HT1080 (cell line): ENCODE results near the gene CXCL5. TPM values are rescaled to one million over a fixed set of nuclear protein-coding genes. Genes with fewer than 3 reads are reported as not detected.
A peak's percentile ranks its signal among the peaks of the same experiment; 100 is the strongest.
"Not testable (repeated sequence)": the region's sequence is repeated elsewhere in the genome, so short reads cannot be mapped to it uniquely, and the experiment has no call there.

Experiments
- DNase-seq: peaks from one replicate; pipeline ENCODE4 v3.0.0-alpha.2; 2015; ENCODE audit warnings: low read depth
- small RNA-seq: library from RNA; depleted of rRNA; stranded (forward); fragments of <200 nt; gene quantifications from one replicate; pipeline ENCODE3, GENCODE V24; 2014
- total RNA-seq: library from RNA; depleted of rRNA; stranded (reverse); fragments of >200 nt; shearing (Covaris generic); gene quantifications from 2 replicates; pipeline ENCODE4 v1.2.3, GENCODE V29; 2014; rRNA removed

Gene CXCL5
- total RNA-seq, 1 experiment from 2014 or later = 0.10 TPM

- DNase-seq = no peak
These were observed 24.1 kb downstream of the CXCL5 start for GRCh38 chr4:73974352-73974751.

DNA sequence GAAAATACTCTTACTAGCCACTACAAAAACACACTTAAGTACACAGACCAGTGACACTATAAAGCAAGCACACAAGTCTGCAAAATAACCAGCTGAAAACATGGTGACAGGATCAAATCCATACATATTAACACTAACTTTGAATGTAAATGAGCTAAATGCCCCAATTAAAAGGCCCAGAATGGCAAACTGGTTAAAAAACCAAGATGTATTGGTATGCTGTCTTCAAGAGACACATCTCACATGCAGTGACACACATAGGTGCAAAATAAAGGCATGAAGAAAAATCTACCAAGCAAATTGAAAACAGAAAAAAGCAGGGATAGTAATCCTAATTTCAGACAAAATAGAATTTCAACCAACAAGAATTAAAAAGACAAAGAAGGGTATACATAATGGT is 27.5 kb downstream of the CXCL5 start:
- DNase-seq = no peak

DNA sequence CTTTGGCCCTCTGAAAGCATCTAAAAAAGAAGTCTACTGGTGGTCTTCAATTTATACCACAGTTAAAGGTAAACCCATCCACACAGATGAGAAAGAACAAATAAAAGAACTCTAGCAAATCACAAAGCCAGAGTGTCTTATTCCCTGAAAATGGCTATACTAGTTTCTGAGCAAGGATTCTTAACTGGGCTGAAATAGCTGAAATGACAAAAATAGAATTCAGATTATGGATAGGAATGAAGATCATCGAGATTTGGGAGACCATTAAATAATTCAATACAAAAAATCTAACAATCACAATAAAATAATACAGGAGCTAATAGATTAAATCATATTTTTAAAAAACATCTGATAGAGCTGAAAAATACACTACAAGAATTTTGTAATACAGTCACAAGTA is 28.5 kb downstream of the CXCL5 start:
- DNase-seq = no peak

- no peak for DNase-seq
These were observed 30.6 kb downstream of the CXCL5 start for GRCh38 chr4:73967866-73968265.

DNA sequence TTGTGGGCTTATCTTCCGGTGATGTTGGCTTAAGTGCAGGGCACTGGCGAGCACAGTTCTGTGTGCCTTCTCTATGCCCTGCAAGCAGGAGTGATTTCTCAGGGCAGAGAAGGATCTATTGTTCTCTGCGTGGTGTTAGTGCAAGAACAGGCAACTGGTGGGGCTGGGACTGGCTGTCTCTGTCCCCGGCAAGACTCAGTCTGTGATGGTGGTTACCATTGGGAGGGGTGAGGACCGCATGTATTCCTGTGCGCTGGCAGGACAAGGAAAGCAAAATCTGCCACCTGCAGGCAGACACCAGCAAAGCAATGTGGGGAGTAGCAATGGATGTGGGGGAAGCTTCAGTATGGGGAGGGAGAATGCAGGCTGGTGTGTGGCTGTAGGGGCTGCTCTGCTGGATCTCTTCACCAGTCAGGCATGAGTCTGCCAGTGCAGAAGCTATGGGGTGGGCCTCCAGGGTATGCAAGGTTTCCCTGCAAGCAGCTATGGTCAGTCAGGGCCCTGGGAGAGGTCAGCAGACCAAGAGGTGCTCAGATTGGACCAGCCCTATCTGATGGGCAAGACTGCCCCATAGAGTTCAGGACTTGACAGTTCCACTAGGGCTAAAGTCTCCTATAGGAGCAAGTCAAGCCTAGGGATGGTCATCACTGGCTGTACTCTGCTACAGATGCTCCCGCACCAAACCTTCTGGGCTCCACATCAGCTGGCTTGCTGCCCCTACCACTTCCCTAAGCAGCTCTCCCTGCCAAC is 33.4 kb downstream of the CXCL5 start:
- peak; percentile 25 for DNase-seq

DNA sequence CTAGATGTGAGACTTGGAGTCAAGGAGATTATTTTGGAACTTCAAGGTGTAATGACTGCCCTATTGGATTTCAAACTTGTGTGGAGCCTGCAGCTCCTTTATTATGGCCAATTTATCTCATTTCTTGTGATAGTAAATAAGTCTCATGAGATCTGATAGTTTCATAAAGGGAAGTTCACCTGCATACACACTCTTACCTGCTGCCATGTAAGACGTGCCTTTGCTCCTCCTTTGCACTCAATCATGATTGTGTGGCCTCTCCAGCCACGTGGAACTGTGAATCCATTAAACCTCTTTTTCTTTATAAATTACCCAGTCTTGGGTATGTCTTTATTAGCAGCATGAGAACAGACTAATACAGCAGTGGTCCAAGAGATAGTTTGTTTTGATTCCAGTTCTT is 35.8 kb downstream of the CXCL5 start:
- DNase-seq = no peak

DNA sequence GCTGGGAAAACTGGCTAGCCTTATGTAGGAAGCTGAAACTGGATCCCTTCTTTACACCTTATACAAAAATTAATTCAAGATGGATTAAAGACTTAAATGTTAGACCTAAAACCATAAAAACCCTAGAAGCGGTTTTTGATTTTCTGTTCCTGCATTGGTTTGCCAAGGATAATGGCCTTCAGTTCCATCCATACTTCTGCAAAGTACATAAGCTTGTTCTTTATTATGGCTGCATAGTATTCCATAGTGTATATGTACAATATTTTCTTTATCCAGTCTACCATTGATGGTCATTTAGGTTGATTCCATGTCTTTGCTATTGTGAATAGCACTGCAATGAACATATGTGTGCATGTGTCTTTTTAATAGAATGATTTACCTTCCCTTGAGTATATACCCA is 39.4 kb downstream of the CXCL5 start:
- not testable (repeated sequence) for DNase-seq

GRCh38 chr4:73952352-73952751 is 46.1 kb downstream of the CXCL5 start:
- no peak for DNase-seq

DNA sequence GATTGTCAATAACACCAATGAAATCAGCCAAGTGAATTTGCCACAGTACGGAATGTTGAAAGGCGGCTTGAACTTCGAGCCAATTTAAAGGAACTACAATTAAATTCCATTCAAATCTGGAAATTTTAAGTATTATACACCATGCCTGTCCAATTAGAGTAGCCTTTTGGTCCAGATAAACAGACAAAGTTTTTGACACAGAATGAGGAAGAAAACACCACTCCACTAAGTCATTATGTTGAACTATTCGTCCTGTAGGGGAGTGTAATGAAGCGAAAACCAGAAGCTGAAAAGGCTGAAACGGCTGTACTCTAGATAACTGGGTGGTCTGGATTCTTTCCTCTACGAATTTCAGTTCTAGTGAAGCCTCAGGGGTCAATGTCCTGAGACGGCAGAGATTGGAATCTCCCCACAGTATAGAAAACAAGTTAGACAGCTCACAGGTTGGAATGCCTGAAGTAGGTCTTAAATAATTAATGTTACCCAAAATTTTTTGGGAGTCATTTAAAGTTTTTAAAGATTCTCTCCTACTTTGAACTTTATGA is 48.0 kb downstream of the CXCL5 start:
- DNase-seq = not testable (repeated sequence)

DNA sequence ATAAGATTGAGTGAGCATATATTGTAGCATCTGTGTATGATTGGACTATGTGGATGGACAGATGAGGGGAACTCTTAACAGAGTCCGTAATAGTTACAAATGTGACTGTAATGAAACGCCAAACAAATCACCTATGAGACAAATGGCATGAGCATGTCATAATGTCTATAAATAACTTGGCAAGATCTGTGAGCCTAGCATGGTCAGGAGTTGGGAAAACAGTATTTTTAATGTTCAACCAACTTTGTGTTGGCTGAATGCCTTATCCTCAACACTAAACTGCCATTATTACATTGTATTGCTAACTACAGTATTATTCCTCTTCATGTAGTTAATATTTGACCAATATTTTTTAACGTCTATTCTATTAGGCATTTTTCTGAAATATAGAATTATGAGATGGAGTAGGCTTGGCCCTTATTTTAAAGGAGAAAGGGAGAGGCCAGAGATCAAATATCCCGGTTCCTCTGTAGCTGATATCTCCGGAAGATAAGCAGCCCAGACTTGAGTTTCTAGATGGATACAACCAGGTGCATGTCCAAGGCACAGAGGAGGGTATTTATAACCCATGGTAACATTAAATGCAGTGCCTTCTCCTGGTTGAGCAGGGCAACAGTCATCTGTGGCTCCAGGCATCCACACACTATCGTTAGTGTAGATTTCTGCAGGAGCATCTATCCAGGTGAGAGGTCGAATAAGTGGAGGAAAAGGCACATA is 49.3 kb downstream of the CXCL5 start:
- DNase-seq = no peak

- DNase-seq = no peak
These were observed 50.2 kb downstream of the CXCL5 start for GRCh38 chr4:73948291-73948690.

GRCh38 chr4:73947239-73947985 is 51.1 kb downstream of the CXCL5 start:
- no peak for DNase-seq

- no peak for DNase-seq
These were observed 52.6 kb downstream of the CXCL5 start for GRCh38 chr4:73945674-73946449.

Small RNAs within 50 kb of the gene (small RNA-seq; reads per million reads assigned to genes)
- not detected for gene RN7SL218P

Other genes with a start within 250 kb of the CXCL5 start
- gene CXCL6, start 162.0 kb downstream of the CXCL5 start, total RNA-seq = not detected in 2 replicates
- not detected in 2 replicates for gene PF4V1, start 145.4 kb downstream of the CXCL5 start, total RNA-seq
- not detected in 2 replicates for gene CXCL1, start 129.3 kb downstream of the CXCL5 start, total RNA-seq
- not detected in 2 replicates for gene PF4, start 16.6 kb downstream of the CXCL5 start, total RNA-seq
- gene PPBP, start 10.5 kb downstream of the CXCL5 start, total RNA-seq = not detected in 2 replicates
- gene CXCL3, start 40.0 kb upstream of the CXCL5 start, total RNA-seq = 3.8 and 5.5 TPM in 2 replicates
- gene CXCL2, start 100.5 kb upstream of the CXCL5 start, total RNA-seq = not detected in 2 replicates
- gene MTHFD2L, start 159.4 kb upstream of the CXCL5 start, total RNA-seq = 15.2 and 15.5 TPM in 2 replicates